B cell (primary cell): ENCODE measurements around the gene RNF212. TPM values are rescaled to one million over a fixed set of nuclear protein-coding genes. Genes with fewer than 3 reads are reported as not detected.
"Not testable (repeated sequence)": the region's sequence is repeated elsewhere in the genome, so short reads cannot be mapped to it uniquely, and the experiment has no call there.

Experiments used
- ATAC-seq: fragments of 200-7000 bp; cut with Tn5 transposase; one replicate; pipeline ENCODE4 v1.10.0; 2021; ENCODE audit warnings: low read depth, mild to moderate bottlenecking, moderate number of reproducible peaks, moderate library complexity
- CTCF ChIA-PET: fragments of 350-600 bp; sonication (Branson Sonifier 250); formaldehyde crosslinking; loops from one replicate; lab custom pipeline; 2021; ENCODE audit warnings: antibody characterized with exemption, inconsistent platforms; lab: Charles Lee
- POLR2A ChIA-PET: fragments of 350-600 bp; sonication (Branson Sonifier 250); formaldehyde crosslinking; loops from one replicate; lab custom pipeline; 2021; ENCODE audit warnings: antibody characterized with exemption; lab: Charles Lee
- DNase-seq: peaks from one replicate; pipeline ENCODE4 v3.0.0; 2013
- H2AFZ ChIP-seq: 2 replicates; pipeline ENCODE4 v1.6.1; 2012; ENCODE audit warnings: mild to moderate bottlenecking, low read depth, low read length; ENCODE audit not compliant: insufficient read depth, poor library complexity, severe bottlenecking
- H3K27ac ChIP-seq, 2 donors: 1 replicate in 1 of 2; 2 replicates in 1 of 2; pipeline ENCODE4 v1.5.1; 2012 to 2013; ENCODE audit warnings: low read length in 2 of 2, mild to moderate bottlenecking in 2 of 2, moderate library complexity in 1 of 2
- H3K27me3 ChIP-seq, 4 experiments: fragments of 200-600 bp in 1 of 4; sonication (generic) in 1 of 4; replicated peaks in 1 of 4; 1 replicate in 2 of 4; 2 replicates in 2 of 4; pipeline versions ENCODE4 v1.6.1 to v1.7.0; 2013 to 2016; ENCODE audit warnings: low read length in 3 of 4, mild to moderate bottlenecking in 2 of 4, mixed read lengths in 1 of 4, moderate library complexity in 1 of 4; ENCODE audit not compliant: insufficient read depth in 4 of 4, control insufficient read depth in 3 of 4; ENCODE audit errors: control extremely low read depth in 1 of 4
- H3K36me3 ChIP-seq, 2 experiments: replicated peaks in 1 of 2; 1 replicate in 1 of 2; 2 replicates in 1 of 2; pipeline versions ENCODE4 v1.6.1 to v1.7.1; 2013; ENCODE audit warnings: low read length in 1 of 2; ENCODE audit not compliant: insufficient read depth in 2 of 2, control insufficient read depth in 1 of 2; ENCODE audit errors: control extremely low read depth in 1 of 2, extremely low read depth in 1 of 2
- H3K4me1 ChIP-seq, 2 donors: fragments of 200-600 bp in 1 of 2; sonication (generic) in 1 of 2; 1 replicate in 1 of 2; 2 replicates in 1 of 2; pipeline versions ENCODE4 v1.5.1 to v1.6.1; 2013 to 2017; ENCODE audit warnings: low read length in 2 of 2; ENCODE audit not compliant: control insufficient read depth in 2 of 2, insufficient read depth in 2 of 2
- H3K4me2 ChIP-seq: replicated peaks from 2 replicates; pipeline ENCODE3; 2012; ENCODE audit warnings: mild to moderate bottlenecking, low read depth, low read length; ENCODE audit not compliant: poor library complexity, severe bottlenecking
- H3K4me3 ChIP-seq, 5 experiments: fragments of 200-600 bp in 1 of 5; sonication (generic) in 1 of 5; 1 replicate in 3 of 5; 2 replicates in 2 of 5; pipeline versions ENCODE4 v1.5.1 to v1.7.0; 2011 to 2016; ENCODE audit warnings: low read length in 4 of 5, mild to moderate bottlenecking in 4 of 5, low read depth in 2 of 5, control low read depth in 1 of 5, moderate library complexity in 1 of 5; ENCODE audit not compliant: insufficient read depth in 1 of 5; ENCODE audit errors: control extremely low read depth in 1 of 5, extremely low read depth in 1 of 5
- H3K79me2 ChIP-seq: fragments of 200-600 bp; sonication (generic); one replicate; pipeline ENCODE4 v1.6.0; 2016; ENCODE audit warnings: low read length; ENCODE audit not compliant: control insufficient read depth, insufficient read depth
- H3K9ac ChIP-seq: fragments of 200-600 bp; sonication (generic); 2 replicates; pipeline ENCODE4 v1.6.1; 2017; ENCODE audit warnings: mild to moderate bottlenecking, low read length, moderate library complexity
- H3K9me3 ChIP-seq, 3 donors: one replicate each; pipeline versions ENCODE4 v1.6.1 to v1.7.1; 2013; ENCODE audit warnings: low read length in 2 of 3; ENCODE audit not compliant: control insufficient read depth in 2 of 3, insufficient read depth in 1 of 3; ENCODE audit errors: control extremely low read depth in 1 of 3
- H4K20me1 ChIP-seq: 2 replicates; pipeline ENCODE4 v1.6.0; 2012; ENCODE audit warnings: mild to moderate bottlenecking, low read length; ENCODE audit not compliant: insufficient read depth, control insufficient read depth, poor library complexity, severe bottlenecking
- H3K27ac Mint-ChIP-seq: one replicate; pipeline ENCODE4 v1.8.0; 2021; ENCODE audit warnings: mixed read lengths
- H3K27me3 Mint-ChIP-seq: one replicate; pipeline ENCODE4 v1.8.0; 2021; ENCODE audit warnings: mixed read lengths
- H3K4me1 Mint-ChIP-seq: one replicate; pipeline ENCODE4 v1.8.0; 2021; ENCODE audit warnings: mixed read lengths
- H3K4me3 Mint-ChIP-seq: one replicate; pipeline ENCODE4 v1.8.0; 2021; ENCODE audit warnings: mixed read lengths
- H3K9me3 Mint-ChIP-seq: one replicate; pipeline ENCODE4 v1.8.0; 2022; ENCODE audit warnings: mixed read lengths; ENCODE audit not compliant: insufficient read depth
- CTCF ChIP-seq: fragments of 200-600 bp; IDR thresholded peaks from one replicate; pipeline ENCODE4 v1.8.0; 2022; ENCODE audit warnings: antibody characterized with exemption, mild to moderate bottlenecking
- EZH2 ChIP-seq: IDR thresholded peaks from 2 replicates; pipeline ENCODE4 v1.6.1; 2012; ENCODE audit warnings: borderline replicate concordance, low read depth, mild to moderate bottlenecking, moderate library complexity, low read length; ENCODE audit not compliant: insufficient read depth, poor library complexity, severe bottlenecking
- WGBS: methylation state at CpG from one replicate; pipeline ENCODE4 v1.1.5; 2013; ENCODE audit warnings: missing lambda C conversion rate; ENCODE audit not compliant: insufficient coverage; 5-methylcytosine and 5-hydroxymethylcytosine counted together
- intact Hi-C: fragments of 100-400 bp; cut with micrococcal nuclease; formaldehyde crosslinking; loops from one replicate; pipeline ENCODE4 v1.10.0; 2022
- polyA plus RNA-seq: library from polyadenylated mRNA; depleted of rRNA; stranded (reverse); fragments of >200 nt; gene quantifications from 2 replicates; pipeline ENCODE4 v1.2.3, GENCODE V29; 2012
- total RNA-seq, 2 donors: library from RNA; stranded (reverse); fragments of 120-200 nt in 1 of 2; gene quantifications; 1 replicate in 1 of 2; 2 replicates in 1 of 2; pipeline versions ENCODE4 v1.2.3 to v1.2.4, GENCODE V29; 2013 to 2022

The RNF212 gene
- total and polyA plus RNA-seq, 2 donors (not counting 1 experiment from before 2014, with no cell fraction given): 2.1 to 5.9 TPM

GRCh38 chr4:1055721-1056590 is 57.4 kb downstream of the RNF212 start:
- peak overlapping the region; percentile 79 for H2AFZ ChIP-seq

GRCh38 chr4:1055243-1055701 is 58.1 kb downstream of the RNF212 start:
- peak overlapping the region; percentile 36 to 66 (median 51) for H3K4me3 ChIP-seq
- peak overlapping the region; percentile 85 for H3K4me2 ChIP-seq
- CTCF ChIA-PET: interaction anchor here (1.0 to 1.2 kb wide), 2 partner anchors 235 to 313 kb away, joined by 3 to 4 read pairs; no protein-coding TSS in a partner anchor

More at GRCh38 chr4:1055721-1056590, 57.4 kb downstream of the RNF212 start:
- Mint-ChIP-seq H3K4me3 (peak overlapping the region; percentile 70), H3K27me3 (peaks cover 10% of the 10 kb centered on the region), H3K4me1 (peaks cover 10% of the 10 kb centered on the region), H3K9me3 (no peaks in the 10 kb centered on the region), H3K27ac (peak overlapping the region; percentile 84)
- DNase-seq (peak; percentile 95), ATAC-seq (peak; percentile 97)
- peaks cover 0 to 17% (median 0%) of the 10 kb centered on the region in 3 donors for H3K9me3 ChIP-seq
- peak overlapping the region; percentile 85 for H3K4me2 ChIP-seq
- 8% methylated on average over 28 of the region's 34 CpGs for WGBS
- peak overlapping the region; percentile 73 to 76 for H3K27ac ChIP-seq
- ChIA-PET POLR2A (interaction anchor here (0.5 to 1.1 kb wide), 2 partner anchors 258 to 382 kb away, joined by 3 read pairs; partner anchors contain the start of genes ATP5ME and MYL5), CTCF (interaction anchor here (1.0 to 1.2 kb wide), 2 partner anchors 235 to 313 kb away, joined by 3 to 4 read pairs; no protein-coding TSS in a partner anchor)
- no peaks in the 10 kb centered on the region for H3K79me2 ChIP-seq
- H4K20me1 ChIP-seq: no peaks in the 10 kb centered on the region
- H3K4me3 ChIP-seq: peak overlapping the region; percentile 36 to 66 (median 51)
- peaks cover 11 to 17% of the 10 kb centered on the region in 2 donors for H3K4me1 ChIP-seq
- H3K9ac ChIP-seq: peak overlapping the region; percentile 65
- H3K27me3 ChIP-seq: peaks cover 0 to 19% (median 3%) of the 10 kb centered on the region in 4 experiments
- H3K36me3 ChIP-seq: no peaks in the 10 kb centered on the region
- intact Hi-C loops: loop anchor here (1.0 to 2.0 kb wide), 4 partner anchors 17 to 291 kb away; partner anchors contain the start of gene UVSSA
- TF ChIP-seq EZH2 (no peak), CTCF (no peak)

GRCh38 chr4:1054696-1055242 is 58.6 kb downstream of the RNF212 start:
- not testable (repeated sequence) for ATAC-seq

More at GRCh38 chr4:1055243-1055701, 58.1 kb downstream of the RNF212 start:
- peaks cover 0 to 12% (median 2%) of the 10 kb centered on the region in 4 experiments for H3K27me3 ChIP-seq
- intact Hi-C loops, H3K9me3 Mint-ChIP-seq, H3K27me3 Mint-ChIP-seq, DNase-seq, H4K20me1 ChIP-seq, H3K36me3 ChIP-seq, H3K79me2 ChIP-seq, ATAC-seq: not testable (repeated sequence)
- peak overlapping the region; percentile 73 to 76 for H3K27ac ChIP-seq
- H3K9me3 ChIP-seq: peaks cover 0 to 19% (median 0%) of the 10 kb centered on the region in 3 donors
- POLR2A ChIA-PET: interaction anchor here (1.1 kb wide), 1 partner anchor 381 kb away, joined by 3 read pairs; the partner anchor contains the start of genes ATP5ME and MYL5
- WGBS: 71% methylated on average over 10 of the region's 13 CpGs
- Mint-ChIP-seq H3K27ac (peak overlapping the region; percentile 84), H3K4me1 (peaks cover 10% of the 10 kb centered on the region), H3K4me3 (peak overlapping the region; percentile 70)
- H3K4me1 ChIP-seq: peaks cover 11 to 17% of the 10 kb centered on the region in 2 donors
- H3K9ac ChIP-seq: peak overlapping the region; percentile 65
- H2AFZ ChIP-seq: peak overlapping the region; percentile 79

More at GRCh38 chr4:1054696-1055242, 58.6 kb downstream of the RNF212 start:
- H3K27ac ChIP-seq, H3K4me3 ChIP-seq, intact Hi-C loops, H3K79me2 ChIP-seq, H3K4me3 Mint-ChIP-seq, H3K36me3 ChIP-seq, H3K27me3 ChIP-seq, DNase-seq, H3K9ac ChIP-seq, POLR2A ChIA-PET, H3K9me3 Mint-ChIP-seq, H3K27ac Mint-ChIP-seq, H2AFZ ChIP-seq, H3K27me3 Mint-ChIP-seq, H4K20me1 ChIP-seq, H3K4me2 ChIP-seq: not testable (repeated sequence)
- peaks cover 0 to 16% (median 0%) of the 10 kb centered on the region in 3 donors for H3K9me3 ChIP-seq
- CTCF ChIA-PET: interaction anchor here (1.0 kb wide), 1 partner anchor 236 kb away, joined by 3 read pairs; no protein-coding TSS in a partner anchor
- peaks cover 11 to 18% of the 10 kb centered on the region in 2 donors for H3K4me1 ChIP-seq
- peaks cover 10% of the 10 kb centered on the region for H3K4me1 Mint-ChIP-seq
- WGBS: 90% methylated on average over 5 of the region's 11 CpGs
